Activated CD4-positive, alpha-beta T cell treated with anti-CD3 and anti-CD28 coated beads, Interleukin-2, amount 10 ng/mL, durations not matched to agents 7 days and 5 days (primary cell): ENCODE data around the gene RAB6D. TPM values are rescaled to one million over a fixed set of nuclear protein-coding genes. Genes with fewer than 3 reads are reported as not detected.
"Not testable (repeated sequence)": the region's sequence is repeated elsewhere in the genome, so short reads cannot be mapped to it uniquely, and the experiment has no call there.

Experiments
- CTCF ChIA-PET: fragments of 350-600 bp; sonication (Branson Sonifier 250); formaldehyde crosslinking; loops from one replicate; lab custom pipeline; 2021; ENCODE audit warnings: antibody characterized with exemption; lab: Charles Lee
- POLR2A ChIA-PET: fragments of 350-600 bp; sonication (Branson Sonifier 250); formaldehyde crosslinking; loops from one replicate; lab custom pipeline; 2021; ENCODE audit warnings: antibody characterized with exemption; lab: Charles Lee
- DNase-seq: peaks from one replicate; pipeline ENCODE4 v3.0.0-alpha.2; 2020
- H3K27ac Mint-ChIP-seq: one replicate; pipeline ENCODE4 v1.8.0; 2021; ENCODE audit warnings: mild to moderate bottlenecking, moderate library complexity, mixed read lengths
- H3K27me3 Mint-ChIP-seq: one replicate; pipeline ENCODE4 v1.8.0; 2021; ENCODE audit warnings: mixed read lengths
- H3K36me3 Mint-ChIP-seq: one replicate; pipeline ENCODE4 v1.8.0; 2021; ENCODE audit warnings: low read depth, mixed read lengths
- H3K4me1 Mint-ChIP-seq: one replicate; pipeline ENCODE4 v1.8.0; 2021; ENCODE audit warnings: mixed read lengths
- H3K4me3 Mint-ChIP-seq: one replicate; pipeline ENCODE4 v1.8.0; 2021; ENCODE audit warnings: mild to moderate bottlenecking, moderate library complexity, mixed read lengths
- H3K9me3 Mint-ChIP-seq: one replicate; pipeline ENCODE4 v1.8.0; 2021; ENCODE audit warnings: mixed read lengths
- total RNA-seq, 2 experiments: library from RNA; stranded (reverse); gene quantifications; one replicate each; pipeline ENCODE4 v1.2.3, GENCODE V29; 2021

RAB6D gene
- total RNA-seq, 2 experiments from 2014 or later = not detected

DNA sequence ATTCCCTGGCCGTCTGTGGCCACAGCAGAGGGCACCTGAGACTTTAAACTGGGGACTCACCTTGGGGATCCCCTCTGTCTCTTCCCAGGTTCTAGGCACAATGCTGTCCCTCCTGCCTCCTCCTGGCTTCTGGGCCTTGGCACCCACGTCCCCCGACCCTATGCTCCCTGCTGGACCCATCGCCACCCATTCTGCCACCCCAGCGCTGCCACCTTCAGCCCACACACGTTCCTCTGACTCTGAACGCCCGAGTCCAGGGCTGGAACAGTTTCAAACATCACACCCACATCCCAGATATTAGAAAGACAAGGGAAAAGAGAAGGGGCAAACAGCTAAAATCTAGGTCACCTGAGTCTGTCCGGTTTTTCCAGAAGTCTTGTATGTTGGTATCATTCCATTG lies 28.0 kb upstream of the RAB6D start:
- CTCF ChIA-PET, H3K9me3 Mint-ChIP-seq: not testable (repeated sequence)

DNA sequence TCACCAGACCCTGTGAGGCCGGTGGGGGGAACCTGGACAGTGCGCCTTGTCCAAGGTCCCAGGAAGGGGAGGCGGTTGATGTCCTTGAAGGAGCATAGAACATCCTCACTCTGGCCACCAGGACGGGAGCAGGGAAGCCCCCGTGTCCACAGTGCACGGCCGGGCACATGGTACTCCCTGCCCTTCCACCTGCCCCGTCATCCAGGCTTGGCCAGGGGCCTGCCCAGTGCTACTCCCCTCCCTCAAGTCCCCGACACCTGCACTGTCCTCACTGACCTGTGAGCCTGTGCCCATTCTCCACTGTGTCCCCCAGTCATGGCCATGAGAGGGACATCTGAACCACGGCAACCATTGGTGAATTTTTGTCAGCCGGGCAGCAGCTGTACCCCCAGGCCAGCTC lies 27.5 kb upstream of the RAB6D start:
- DNase-seq, H3K27ac Mint-ChIP-seq, H3K9me3 Mint-ChIP-seq, CTCF ChIA-PET, H3K27me3 Mint-ChIP-seq, H3K36me3 Mint-ChIP-seq, H3K4me1 Mint-ChIP-seq, POLR2A ChIA-PET, H3K4me3 Mint-ChIP-seq: not testable (repeated sequence)

More for the DNA sequence above, 28.0 kb upstream of the RAB6D start:
- DNase-seq, H3K36me3 Mint-ChIP-seq, H3K4me1 Mint-ChIP-seq, POLR2A ChIA-PET, H3K27me3 Mint-ChIP-seq, H3K27ac Mint-ChIP-seq, H3K4me3 Mint-ChIP-seq: not testable (repeated sequence)

DNA sequence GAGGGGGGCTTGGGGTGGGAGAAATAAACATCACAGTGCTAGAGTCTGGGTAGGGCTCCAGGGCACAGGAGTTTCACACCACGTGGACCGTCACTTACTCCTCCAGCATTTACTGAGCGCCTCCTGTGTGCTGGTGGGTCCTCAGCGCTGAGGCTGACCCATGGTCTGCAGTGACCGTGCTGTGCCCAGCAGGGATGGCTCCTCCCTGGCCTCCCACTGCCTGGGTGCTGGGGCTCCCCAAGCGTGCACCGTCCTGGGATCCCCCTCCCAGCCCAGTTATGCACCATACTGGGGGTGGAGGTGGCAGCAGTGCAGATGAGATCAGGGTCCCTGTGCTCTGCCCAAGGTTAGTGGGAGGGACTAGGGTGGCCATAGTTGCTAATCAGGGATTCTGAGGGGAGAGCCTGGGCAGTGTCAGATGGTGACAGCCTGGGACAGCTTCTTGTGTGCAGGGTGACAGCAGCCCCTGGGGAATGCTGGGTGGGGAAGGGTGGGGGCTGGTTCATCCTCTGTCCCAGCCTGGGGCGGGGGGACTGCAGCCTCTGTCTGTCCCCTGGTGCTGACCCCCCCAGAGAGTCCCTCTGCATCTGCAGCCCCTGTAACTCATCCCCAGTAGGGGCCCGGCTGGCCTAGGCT lies 26.6 kb upstream of the RAB6D start:
- H3K27me3 Mint-ChIP-seq, H3K4me1 Mint-ChIP-seq, CTCF ChIA-PET, H3K36me3 Mint-ChIP-seq, DNase-seq, POLR2A ChIA-PET, H3K4me3 Mint-ChIP-seq, H3K27ac Mint-ChIP-seq, H3K9me3 Mint-ChIP-seq: not testable (repeated sequence)

DNA sequence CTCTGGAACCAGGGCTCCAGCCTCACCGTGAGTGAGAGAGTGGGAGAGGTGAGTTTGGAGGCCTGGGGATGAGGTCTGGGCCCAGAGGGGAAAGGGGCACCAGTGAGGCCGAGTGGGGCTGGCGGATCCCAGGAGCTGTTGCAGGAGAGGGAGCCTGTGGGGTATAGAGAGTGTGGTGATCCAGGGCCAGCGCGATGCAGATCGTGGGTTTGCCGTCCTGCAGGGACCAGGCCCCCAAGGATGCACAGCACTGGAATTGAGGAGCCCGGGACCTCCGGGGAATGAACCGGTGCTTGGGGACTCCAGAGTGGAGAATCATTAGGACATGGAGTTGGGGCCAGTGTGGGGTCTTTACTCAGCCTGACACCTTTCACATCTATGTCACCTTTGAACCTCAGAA lies 25.7 kb upstream of the RAB6D start:
- no peak for DNase-seq

DNA sequence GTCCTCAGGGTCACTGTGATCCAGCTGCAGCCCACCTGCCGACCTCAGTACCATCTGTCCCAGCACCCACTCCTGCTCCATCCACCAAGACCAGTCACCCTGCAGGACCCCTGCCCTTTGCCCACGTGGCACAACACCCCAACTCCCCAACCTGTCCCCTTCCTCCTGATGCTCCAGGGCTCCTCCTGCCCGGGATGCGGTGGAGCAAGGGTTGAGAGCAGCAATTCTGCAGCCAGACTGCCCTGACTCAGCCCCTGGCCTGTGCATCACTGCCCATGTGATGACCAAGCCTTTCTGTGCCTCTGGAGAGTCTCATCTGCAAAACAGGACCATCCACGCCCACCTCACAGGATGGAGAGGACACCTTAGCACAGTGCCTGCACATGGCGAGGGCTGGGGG lies 24.9 kb upstream of the RAB6D start:
- DNase-seq, H3K27me3 Mint-ChIP-seq, CTCF ChIA-PET, H3K4me1 Mint-ChIP-seq, H3K4me3 Mint-ChIP-seq, H3K9me3 Mint-ChIP-seq, POLR2A ChIA-PET, H3K27ac Mint-ChIP-seq, H3K36me3 Mint-ChIP-seq: not testable (repeated sequence)

More for the DNA sequence above, 25.7 kb upstream of the RAB6D start:
- ChIA-PET POLR2A (no interaction called here), CTCF (no interaction called here)
- no peaks in the 10 kb centered on the region for H3K36me3 Mint-ChIP-seq
- no peaks in the 10 kb centered on the region for H3K4me1 Mint-ChIP-seq
- no peak overlapping the region for H3K4me3 Mint-ChIP-seq
- H3K27ac Mint-ChIP-seq = no peak overlapping the region
- H3K9me3 Mint-ChIP-seq = no peaks in the 10 kb centered on the region
- H3K27me3 Mint-ChIP-seq = peaks cover 5% of the 10 kb centered on the region

DNA sequence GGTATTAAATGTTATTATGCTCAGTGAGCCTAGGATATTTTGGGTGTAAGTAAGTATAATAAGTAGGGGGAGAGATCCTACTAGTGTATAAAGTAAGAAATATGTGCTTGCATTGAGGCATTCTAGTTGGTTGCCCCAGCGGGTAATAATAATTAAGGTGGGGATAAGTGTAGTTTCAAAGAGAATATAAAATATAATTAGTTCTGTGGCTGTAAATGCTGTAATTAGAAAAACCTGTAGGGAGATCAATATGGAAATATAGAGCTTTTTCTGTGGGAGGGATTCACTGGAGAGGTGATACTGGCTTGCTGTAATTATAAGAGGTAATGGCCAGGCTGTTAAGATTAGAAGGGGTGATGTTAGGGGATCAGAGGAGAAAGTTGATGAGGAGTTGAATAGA lies 9.1 kb upstream of the RAB6D start:
- peaks cover 13% of the 10 kb centered on the region for H3K27me3 Mint-ChIP-seq
- H3K4me3 Mint-ChIP-seq, H3K36me3 Mint-ChIP-seq, POLR2A ChIA-PET, H3K27ac Mint-ChIP-seq, CTCF ChIA-PET, H3K9me3 Mint-ChIP-seq, DNase-seq, H3K4me1 Mint-ChIP-seq: not testable (repeated sequence)

DNA sequence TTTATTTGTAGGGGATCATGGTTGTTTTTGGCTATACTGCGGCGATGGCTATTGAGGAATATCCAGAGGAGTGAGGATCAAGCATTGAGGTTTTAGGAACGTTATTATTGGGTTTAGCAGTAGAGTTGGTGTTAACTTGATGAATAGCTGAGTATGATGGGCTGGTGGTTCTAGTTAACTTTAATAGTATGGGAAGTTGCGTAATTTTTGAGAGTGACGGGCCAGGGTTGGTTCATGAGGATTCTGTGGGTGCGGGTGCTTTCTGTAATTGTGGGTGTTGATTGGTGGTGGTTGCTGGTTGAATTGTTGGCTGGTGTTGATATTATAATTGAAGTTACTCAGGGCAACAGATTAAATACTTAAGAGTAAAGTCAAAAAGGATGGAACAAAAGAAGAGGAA lies 6.0 kb upstream of the RAB6D start:
- no peak overlapping the region for H3K4me3 Mint-ChIP-seq
- ChIA-PET CTCF (no interaction called here), POLR2A (no interaction called here)
- no peak overlapping the region for H3K27ac Mint-ChIP-seq
- H3K27me3 Mint-ChIP-seq = peaks cover 9% of the 10 kb centered on the region
- no peaks in the 10 kb centered on the region for H3K4me1 Mint-ChIP-seq
- no peaks in the 10 kb centered on the region for H3K36me3 Mint-ChIP-seq
- DNase-seq = no peak
- no peaks in the 10 kb centered on the region for H3K9me3 Mint-ChIP-seq

DNA sequence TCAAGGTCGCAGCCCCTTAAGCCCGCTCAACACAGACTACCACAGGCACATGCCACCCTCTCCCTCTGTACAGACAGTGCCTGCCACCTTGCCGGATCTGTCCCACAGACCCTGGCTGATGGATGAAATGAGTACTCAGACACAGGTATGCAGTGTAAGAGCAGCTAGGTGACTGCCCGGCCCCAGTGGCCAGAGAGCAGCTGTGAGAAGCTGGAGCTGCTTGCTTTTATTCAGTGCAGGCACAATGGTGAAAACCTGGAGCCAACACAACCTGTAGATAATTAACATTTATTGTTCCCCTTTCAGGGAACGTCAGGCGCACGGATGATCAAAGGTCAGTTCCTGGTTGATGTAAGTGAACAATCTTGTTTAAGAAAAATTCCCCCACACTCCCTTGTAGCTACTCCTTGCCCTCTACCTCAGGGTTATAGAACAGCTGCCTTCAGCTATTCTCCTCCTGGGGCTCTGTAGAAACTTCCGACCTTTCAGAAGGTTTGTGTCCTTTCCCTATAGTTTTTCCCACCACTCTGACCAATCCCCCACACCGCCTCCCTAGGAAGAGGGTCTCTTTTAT lies 4.6 kb upstream of the RAB6D start:
- peaks cover 20% of the 10 kb centered on the region for H3K27me3 Mint-ChIP-seq
- H3K4me3 Mint-ChIP-seq, H3K9me3 Mint-ChIP-seq, CTCF ChIA-PET, H3K4me1 Mint-ChIP-seq, H3K36me3 Mint-ChIP-seq, H3K27ac Mint-ChIP-seq, DNase-seq, POLR2A ChIA-PET: not testable (repeated sequence)

DNA sequence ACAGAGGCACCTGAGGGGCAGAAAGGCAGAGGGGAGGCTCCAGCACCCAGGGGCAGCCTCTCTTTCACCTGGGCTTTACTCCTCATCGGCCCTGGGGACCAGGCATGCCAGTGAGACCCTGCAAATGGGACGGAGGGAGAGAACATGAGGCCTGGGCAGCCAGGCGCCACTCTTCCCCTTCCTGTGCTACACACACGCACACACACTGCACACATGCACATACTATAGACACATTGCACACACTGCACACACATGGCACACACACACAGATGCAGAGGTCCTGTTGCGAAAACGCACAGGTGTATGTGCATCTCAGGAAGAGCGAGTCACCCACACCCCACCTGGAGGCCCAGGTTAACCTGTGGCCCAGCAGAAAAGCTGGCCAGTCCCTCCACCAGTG lies 3.4 kb upstream of the RAB6D start:
- ChIA-PET POLR2A (no interaction called here), CTCF (no interaction called here)
- Mint-ChIP-seq H3K36me3 (no peaks in the 10 kb centered on the region), H3K4me1 (peaks cover 7% of the 10 kb centered on the region), H3K27me3 (peaks cover 22% of the 10 kb centered on the region), H3K4me3 (no peak overlapping the region), H3K9me3 (no peaks in the 10 kb centered on the region), H3K27ac (no peak overlapping the region)
- no peak for DNase-seq

DNA sequence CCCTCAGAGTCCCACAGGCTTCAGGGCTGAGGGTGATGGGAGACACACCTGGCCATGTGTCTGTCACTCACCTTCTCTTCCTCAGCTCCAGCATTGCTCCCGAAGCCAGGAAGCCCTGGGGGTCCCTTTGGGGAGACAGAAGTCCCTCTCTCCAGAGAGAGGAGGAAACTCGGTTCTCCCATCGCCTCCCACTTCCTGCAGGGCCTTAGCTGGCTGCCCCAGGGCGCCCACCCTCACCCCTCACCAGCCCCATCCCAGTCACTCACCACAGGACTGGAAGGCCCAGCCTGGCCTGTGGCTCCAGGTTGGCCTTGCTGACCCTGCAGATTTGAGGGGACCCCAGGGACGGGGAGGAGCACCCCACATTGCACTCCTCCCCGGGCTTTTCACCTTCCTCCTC lies 2.7 kb upstream of the RAB6D start:
- POLR2A ChIA-PET = no interaction called here
- peaks cover 25% of the 10 kb centered on the region for H3K27me3 Mint-ChIP-seq
- peaks cover 7% of the 10 kb centered on the region for H3K4me1 Mint-ChIP-seq
- H3K9me3 Mint-ChIP-seq = no peaks in the 10 kb centered on the region
- DNase-seq = no peak
- no peaks in the 10 kb centered on the region for H3K36me3 Mint-ChIP-seq
- H3K27ac Mint-ChIP-seq = no peak overlapping the region
- CTCF ChIA-PET = no interaction called here
- no peak overlapping the region for H3K4me3 Mint-ChIP-seq

DNA sequence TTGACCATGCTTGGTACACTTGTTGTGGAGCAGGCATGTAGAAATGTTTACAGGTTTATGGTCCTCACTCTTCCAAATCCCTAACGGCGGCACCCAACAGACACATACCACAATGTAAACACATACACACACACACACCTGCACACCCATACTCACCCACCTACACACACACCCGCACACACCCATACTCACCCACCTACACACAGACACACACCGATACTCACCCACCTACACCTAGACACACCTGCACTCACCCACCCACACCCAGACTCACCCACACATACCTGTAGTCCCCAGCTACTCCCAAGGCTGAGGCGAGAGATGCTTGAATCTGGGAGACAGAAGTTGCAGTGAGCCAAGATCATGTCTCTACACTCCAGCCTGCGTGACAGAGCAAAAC lies 1.5 kb upstream of the RAB6D start:
- no peak overlapping the region for H3K4me3 Mint-ChIP-seq
- no peaks in the 10 kb centered on the region for H3K36me3 Mint-ChIP-seq
- ChIA-PET CTCF (interaction anchor here (0.6 kb wide), 1 partner anchor 313 kb away, joined by 3 read pairs; no protein-coding TSS in a partner anchor), POLR2A (no interaction called here)
- peaks cover 33% of the 10 kb centered on the region for H3K27me3 Mint-ChIP-seq
- no peak for DNase-seq
- no peaks in the 10 kb centered on the region for H3K9me3 Mint-ChIP-seq
- no peak overlapping the region for H3K27ac Mint-ChIP-seq
- H3K4me1 Mint-ChIP-seq = peaks cover 7% of the 10 kb centered on the region

DNA sequence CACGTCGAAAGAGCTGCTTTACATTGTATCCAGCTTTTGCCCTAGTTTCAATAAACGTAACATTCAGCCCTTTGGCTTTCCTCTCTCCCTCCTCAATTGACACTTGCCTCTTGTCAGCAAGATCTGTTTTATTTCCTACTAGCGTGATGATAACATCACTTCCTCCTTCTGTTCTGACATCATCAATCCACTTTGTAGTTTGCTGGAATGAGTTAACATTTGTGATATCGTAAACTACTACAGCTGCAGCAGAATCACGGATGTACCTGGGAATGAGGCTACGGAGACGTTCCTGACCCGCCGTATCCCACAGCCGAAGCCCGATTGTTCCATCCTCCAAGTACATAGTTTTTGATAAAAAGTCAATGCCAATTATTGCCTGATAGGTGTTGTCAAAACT lies 755 bp downstream of the RAB6D start:
- H3K4me1 Mint-ChIP-seq, H3K27ac Mint-ChIP-seq, H3K36me3 Mint-ChIP-seq, H3K9me3 Mint-ChIP-seq, DNase-seq, H3K4me3 Mint-ChIP-seq, POLR2A ChIA-PET, CTCF ChIA-PET: not testable (repeated sequence)
- H3K27me3 Mint-ChIP-seq = peaks cover 41% of the 10 kb centered on the region

DNA sequence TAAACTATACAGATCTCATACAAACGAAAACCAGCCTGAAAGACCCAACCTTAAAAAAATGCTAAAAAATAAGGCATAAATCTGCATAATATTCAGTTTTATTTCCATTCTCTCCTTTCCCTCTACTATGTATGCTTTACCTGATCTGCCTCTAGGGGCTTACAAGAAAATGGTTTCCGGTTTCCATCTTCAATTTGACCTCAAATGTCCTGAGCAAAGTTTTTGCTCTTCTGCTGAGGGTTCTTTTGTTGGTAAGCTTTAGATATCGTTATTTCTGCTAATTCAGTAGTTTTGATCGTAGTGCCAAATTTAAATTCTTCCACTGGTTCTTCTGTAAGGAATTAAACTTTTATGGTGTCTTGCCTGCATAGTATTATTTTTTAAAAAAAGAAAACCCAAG lies 2.2 kb downstream of the RAB6D start:
- H3K27ac Mint-ChIP-seq, CTCF ChIA-PET, H3K4me3 Mint-ChIP-seq, H3K4me1 Mint-ChIP-seq, POLR2A ChIA-PET, DNase-seq, H3K36me3 Mint-ChIP-seq, H3K9me3 Mint-ChIP-seq: not testable (repeated sequence)
- peaks cover 51% of the 10 kb centered on the region for H3K27me3 Mint-ChIP-seq

DNA sequence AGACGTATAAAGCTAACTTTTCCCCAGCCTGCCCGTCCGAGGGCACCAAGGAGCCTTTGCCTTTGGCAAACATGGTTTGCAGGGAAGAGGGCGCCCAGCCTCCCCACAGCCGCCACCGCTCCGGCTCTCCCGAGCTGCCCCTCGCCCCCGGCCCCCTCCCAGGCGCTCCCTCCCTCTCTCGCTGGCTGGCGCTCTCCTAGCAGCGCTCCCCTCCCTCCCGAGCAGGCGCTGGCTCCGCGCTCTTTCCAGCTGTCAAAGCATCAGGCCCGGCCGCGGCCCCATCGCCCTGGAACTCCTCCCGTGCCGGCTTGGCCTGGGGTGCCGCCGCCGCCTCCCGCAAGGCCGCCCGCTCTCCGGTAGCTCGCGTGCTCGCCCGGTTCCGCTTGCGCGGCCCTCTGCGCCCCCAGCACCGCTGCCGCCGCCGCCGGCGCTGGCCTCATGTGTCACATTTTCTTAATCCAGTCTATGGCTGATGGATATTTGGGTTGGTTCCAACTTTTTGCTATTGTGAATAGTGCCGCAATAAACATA lies 10.7 kb downstream of the RAB6D start:
- CTCF ChIA-PET, H3K36me3 Mint-ChIP-seq, H3K4me3 Mint-ChIP-seq, H3K27ac Mint-ChIP-seq, POLR2A ChIA-PET, DNase-seq, H3K9me3 Mint-ChIP-seq, H3K4me1 Mint-ChIP-seq: not testable (repeated sequence)
- peaks cover 34% of the 10 kb centered on the region for H3K27me3 Mint-ChIP-seq
